ENCODE results near the gene ANKRD33. TPM values are rescaled to one million over a fixed set of nuclear protein-coding genes. Genes with fewer than 3 reads are reported as not detected.

ANKRD33 gene
- polyA plus RNA-seq, 1 of the 3 experiments (the other 2 are of a cell fraction): not detected

DNA sequence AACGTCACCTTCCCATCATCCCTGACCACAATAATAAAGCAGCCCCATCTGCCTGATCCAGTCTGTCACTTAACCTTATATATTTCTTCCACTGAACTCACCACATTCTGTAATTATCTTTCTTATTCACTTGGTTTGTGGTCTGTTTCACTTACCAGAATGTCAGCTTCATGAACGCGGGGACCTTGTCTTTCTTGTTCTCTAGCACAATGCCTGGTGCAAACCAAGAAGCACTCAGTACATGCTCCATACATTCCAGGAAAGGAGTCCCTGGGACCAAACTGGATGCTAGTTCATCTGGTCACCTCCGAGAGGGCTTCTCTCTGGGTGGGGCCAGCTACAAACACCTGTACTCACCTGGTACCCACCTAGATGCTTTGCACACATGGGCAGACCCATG is 17.4 kb upstream of the ANKRD33 start:
- H3F3A ChIP-seq (replicated peaks; ENCODE audit: insufficient read depth): no peaks in the 10 kb centered on the region
- peaks cover 0 to 53% of the 10 kb centered on the region in 2 experiments; a peak in 1 of 4 replicates for H3K4me1 ChIP-seq (ENCODE audit: control insufficient read depth in 1 of 2, insufficient read depth in 2 of 2, low read depth in 1 of 2, low read length in 1 of 2)
- H3K27ac ChIP-seq (ENCODE audit: low read depth in 2 of 2, low read length in 1 of 2): no peak overlapping the region
- H3K27me3 ChIP-seq (ENCODE audit: insufficient read depth): no peaks in the 10 kb centered on the region; the same call in 1 of the 2 replicates
- ChIA-PET CTCF (interaction anchor here (0.7 to 18.2 kb wide), 7 partner anchors 21 to 155 kb away, joined by 3 to 194 read pairs (median 3); a partner anchor contains a TSS), POLR2A (no interaction called here)
- no peak overlapping the region for H2AFZ ChIP-seq (ENCODE audit: low read depth)
- WGBS (ENCODE audit: low lambda C conversion rate): 76% methylated on average over 4 of the region's 4 CpGs
- no peak overlapping the region for H3K9ac ChIP-seq
- no peaks in the 10 kb centered on the region for H3K9me3 ChIP-seq
- no peak for DNase-seq
- no peaks in the 10 kb centered on the region for H3K79me2 ChIP-seq (ENCODE audit: insufficient read depth)
- TF ChIP-seq TEAD4 (IDR thresholded peaks at IDR 0.05; ENCODE audit: borderline replicate concordance, insufficient read depth) (no peak), CTCF (IDR thresholded peaks at IDR 0.05) (no peak), TCF12 (IDR thresholded peaks at IDR 0.05) (no peak), FOXJ3 (CRISPR knock-in tag; IDR thresholded peaks at IDR 0.05) (no peak), RXRA (IDR thresholded peaks at IDR 0.05; ENCODE audit: borderline replicate concordance, low read depth) (no peak)
- H3K4me3 ChIP-seq (ENCODE audit: low read depth in 2 of 2, low read length in 1 of 2): no peak overlapping the region
- no peak overlapping the region for H3K4me2 ChIP-seq
- no peaks in the 10 kb centered on the region for H3K9me2 ChIP-seq
- H4K20me1 ChIP-seq (ENCODE audit: insufficient read depth): no peaks in the 10 kb centered on the region
- H3K36me3 ChIP-seq (replicated peaks in 1 of 2; ENCODE audit: control insufficient read depth in 1 of 2, insufficient read depth in 2 of 2, low read length in 1 of 2): no peaks in the 10 kb centered on the region

DNA sequence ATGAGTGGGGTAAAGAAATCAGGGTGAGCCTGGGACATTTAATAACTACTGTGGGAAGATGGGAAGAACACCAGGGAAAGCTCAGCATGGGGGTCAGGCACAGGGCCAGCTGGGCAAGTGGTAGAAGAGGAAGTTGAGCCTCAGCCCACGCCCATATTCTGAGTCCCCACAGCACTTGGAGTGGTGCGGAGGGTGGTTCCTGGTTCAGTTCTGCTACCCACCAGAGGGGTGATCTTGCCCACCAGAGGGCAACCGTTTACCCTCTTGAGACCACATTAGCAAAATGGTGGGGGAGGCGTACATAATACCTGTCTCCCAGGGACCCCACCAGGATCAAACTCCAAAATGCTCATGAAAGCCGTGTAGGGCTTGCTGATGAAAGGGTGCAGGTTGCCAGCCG is 16.8 kb upstream of the ANKRD33 start:
- CTCF ChIA-PET: interaction anchor here (0.7 to 18.2 kb wide), 6 partner anchors 24 to 339 kb away, joined by 3 to 194 read pairs (median 12); a partner anchor contains a TSS
- 79% methylated on average over 6 of the region's 6 CpGs for WGBS (ENCODE audit: low lambda C conversion rate)
- no peaks in the 10 kb centered on the region for H3K9me3 ChIP-seq
- no peak overlapping the region for H2AFZ ChIP-seq (ENCODE audit: low read depth)
- peaks cover 0 to 47% of the 10 kb centered on the region in 2 experiments; a peak in 1 of 4 replicates for H3K4me1 ChIP-seq (ENCODE audit: control insufficient read depth in 1 of 2, insufficient read depth in 2 of 2, low read depth in 1 of 2, low read length in 1 of 2)
- no peak overlapping the region for H3K9ac ChIP-seq
- POLR2A ChIA-PET: no interaction called here
- no peaks in the 10 kb centered on the region for H3K9me2 ChIP-seq
- no peaks in the 10 kb centered on the region for H3K79me2 ChIP-seq (ENCODE audit: insufficient read depth)
- no peaks in the 10 kb centered on the region for H3F3A ChIP-seq (replicated peaks; ENCODE audit: insufficient read depth)
- H3K27ac ChIP-seq (ENCODE audit: low read depth in 2 of 2, low read length in 1 of 2): no peak overlapping the region
- TF ChIP-seq NFIC (IDR thresholded peaks at IDR 0.05; ENCODE audit: borderline replicate concordance): no peak
- no peak for TF ChIP-seq FOXM1 (IDR thresholded peaks at IDR 0.05; ENCODE audit: low read depth)
- TF ChIP-seq CHD2 (IDR thresholded peaks at IDR 0.05; ENCODE audit: low read length, partially characterized antibody): no peak
- TF ChIP-seq EP300 (IDR thresholded peaks at IDR 0.05; ENCODE audit: borderline replicate concordance in 1 of 2, low read depth in 1 of 2, low read length in 1 of 2): no peak
- no peak for TF ChIP-seq TCF12 (IDR thresholded peaks at IDR 0.05)
- no peak for TF ChIP-seq MXI1 (IDR thresholded peaks at IDR 0.05; ENCODE audit: low read depth, low read length)
- TF ChIP-seq FOSL2 (IDR thresholded peaks at IDR 0.05; ENCODE audit: borderline replicate concordance, low read depth): no peak
- TF ChIP-seq GABPA (IDR thresholded peaks at IDR 0.05; ENCODE audit: low read depth): no peak
- TF ChIP-seq RFX5 (IDR thresholded peaks at IDR 0.05; ENCODE audit: low read length): no peak
- TF ChIP-seq FOXJ3 (CRISPR knock-in tag; IDR thresholded peaks at IDR 0.05): no peak
- no peak for TF ChIP-seq RAD21 (IDR thresholded peaks at IDR 0.05; ENCODE audit: low read length)
- no peak overlapping the region for H3K4me3 ChIP-seq (ENCODE audit: low read depth in 2 of 2, low read length in 1 of 2)
- H3K27me3 ChIP-seq (ENCODE audit: insufficient read depth): no peaks in the 10 kb centered on the region; the same call in 1 of the 2 replicates
- no peaks in the 10 kb centered on the region for H3K36me3 ChIP-seq (replicated peaks in 1 of 2; ENCODE audit: control insufficient read depth in 1 of 2, insufficient read depth in 2 of 2, low read length in 1 of 2)
- H3K4me2 ChIP-seq: no peak overlapping the region
- DNase-seq: no peak
- H4K20me1 ChIP-seq (ENCODE audit: insufficient read depth): no peaks in the 10 kb centered on the region

Data from SK-N-SH (cell line).